Right renal cortex interstitium (tissue), 3 donors: ENCODE data around the gene SPECC1. TPM values are rescaled to one million over a fixed set of nuclear protein-coding genes. Genes with fewer than 3 reads are reported as not detected.

Source experiments
- DNase-seq, 3 donors: peaks; one replicate each; pipeline ENCODE4 v3.0.0-alpha.2; 2013; ENCODE audit warnings: low read depth in 3 of 3, low spot score in 2 of 3
- polyA plus RNA-seq, 3 donors: library from polyadenylated mRNA; unstranded; fragments of 120-200 nt; gene quantifications; one replicate each; pipeline ENCODE4 v1.2.1, GENCODE V29; 2013; ENCODE audit not compliant: insufficient read length in 3 of 3

Gene SPECC1
- polyA plus RNA-seq, 3 donors, result 12.1 to 14.6 (median 14.2) TPM

GRCh38 chr17:20120836-20121235, 111.7 kb downstream of the SPECC1 start:
- DNase-seq, result no peak

DNA sequence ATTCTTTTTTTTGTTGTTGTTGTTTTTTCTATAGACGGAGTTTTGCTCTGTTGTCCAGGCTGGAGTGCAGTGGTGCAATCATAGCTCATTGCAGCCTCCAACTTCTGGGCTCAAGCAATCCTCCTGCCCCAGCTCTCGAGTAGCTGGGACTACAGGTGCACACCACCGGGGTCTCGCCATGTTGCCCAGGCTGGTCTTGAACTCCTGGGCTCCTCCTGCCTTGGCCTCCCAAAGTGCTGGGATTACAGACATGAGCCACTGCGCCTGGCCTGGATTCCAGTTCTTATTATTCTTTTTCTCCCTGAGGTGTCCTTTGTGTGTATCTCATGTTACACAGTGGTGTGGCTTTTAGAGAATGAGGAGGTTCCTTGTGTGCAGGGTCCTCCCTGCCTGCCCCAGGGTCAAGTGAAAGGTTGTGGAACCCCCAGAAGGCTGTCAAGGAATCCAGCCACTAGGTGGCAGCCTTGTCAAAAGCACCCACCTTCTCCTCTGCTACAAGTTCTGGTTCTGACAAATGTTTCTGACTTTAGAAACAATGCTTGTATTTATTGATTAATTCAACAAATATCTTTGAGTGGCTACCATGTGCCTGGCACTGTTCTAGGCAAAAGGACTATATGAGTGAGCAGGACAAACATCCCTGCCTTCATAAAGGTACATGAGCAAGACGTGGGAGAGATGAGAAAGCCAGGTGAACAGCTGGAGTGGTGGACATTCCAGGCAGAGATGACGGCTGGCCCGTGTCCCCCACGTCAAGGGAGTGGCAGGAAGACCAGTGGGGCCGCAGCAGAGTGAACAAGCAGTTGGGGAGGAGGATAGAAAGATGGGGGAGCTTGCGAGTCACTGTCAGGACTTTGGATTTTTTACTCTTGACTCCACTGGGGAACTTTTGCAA, 112.4 kb downstream of the SPECC1 start:
- DNase-seq, result peak in 1 of 3 donors; percentile 31

GRCh38 chr17:20122254-20122879, 113.2 kb downstream of the SPECC1 start:
- no peak for DNase-seq

- DNase-seq, result no peak
Observed at GRCh38 chr17:20123209-20123608, 114.0 kb downstream of the SPECC1 start.

- no peak for DNase-seq
Observed at GRCh38 chr17:20125724-20126123, 116.6 kb downstream of the SPECC1 start.

DNA sequence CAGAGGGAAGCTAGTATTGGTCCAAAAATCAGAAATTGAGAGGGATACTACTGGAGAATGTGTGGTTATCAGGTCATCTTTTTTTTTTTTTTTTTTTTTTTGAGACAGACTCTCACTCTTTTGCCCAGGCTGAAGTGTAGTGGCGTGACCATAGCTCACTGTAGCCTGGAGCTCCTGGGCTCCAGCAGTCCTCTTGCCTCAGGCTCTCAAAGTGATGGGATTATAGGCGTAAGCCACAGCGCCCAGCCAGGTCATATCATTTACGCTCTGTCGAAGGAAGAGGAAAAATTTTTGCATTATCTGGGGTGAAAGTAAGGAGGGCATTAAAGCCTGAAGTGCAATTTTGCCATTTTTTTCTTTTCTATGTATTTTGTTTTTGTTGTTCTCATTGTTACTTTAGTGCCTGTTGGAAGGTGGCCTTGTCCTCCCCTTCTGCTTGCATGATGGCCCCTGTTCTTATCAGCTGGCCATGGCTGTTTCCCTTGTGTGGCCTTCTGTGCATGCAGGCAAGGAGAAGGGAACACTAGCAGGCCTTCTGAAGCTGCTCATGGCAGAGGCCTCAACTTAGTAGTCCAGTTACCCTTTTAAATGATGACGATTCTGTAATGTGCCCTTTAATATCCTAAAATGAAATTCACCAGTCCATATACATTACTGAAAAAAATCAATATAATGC, 118.3 kb downstream of the SPECC1 start:
- no peak for DNase-seq

DNA sequence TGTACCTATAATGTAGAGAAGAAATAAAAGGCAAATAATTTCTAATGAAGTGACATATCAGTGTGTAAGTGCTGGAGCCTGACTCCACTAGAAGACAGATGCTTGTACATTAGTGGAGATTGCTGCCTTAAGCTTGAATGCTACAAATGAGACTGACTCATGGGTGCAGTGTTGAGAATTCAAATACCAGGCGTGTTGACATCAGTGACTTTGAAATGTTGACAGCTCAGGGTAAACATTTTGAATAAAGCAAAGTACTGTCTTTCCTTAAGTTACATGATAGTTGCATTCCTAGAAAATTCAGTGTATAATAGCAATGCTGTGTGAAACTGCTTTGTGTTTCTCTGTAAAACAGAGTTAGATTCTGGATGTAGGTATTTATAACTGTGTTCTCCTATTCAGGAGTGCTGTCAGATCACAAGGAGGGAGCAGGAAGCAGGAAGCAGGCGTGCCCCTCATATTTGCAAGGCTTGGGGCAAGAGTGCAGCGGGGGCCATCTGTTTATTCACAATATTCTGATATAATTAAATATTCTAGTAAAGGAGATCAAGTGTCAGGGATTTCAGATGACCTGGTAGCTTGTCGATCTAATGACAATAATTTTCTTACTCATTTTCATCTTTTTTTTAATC, 119.0 kb downstream of the SPECC1 start:
- no peak for DNase-seq

- DNase-seq, result no peak
Observed at GRCh38 chr17:20133517-20133916, 124.4 kb downstream of the SPECC1 start.

GRCh38 chr17:20141198-20141972, 132.2 kb downstream of the SPECC1 start:
- no peak for DNase-seq

- DNase-seq, result no peak
Observed at GRCh38 chr17:20142268-20142667, 133.1 kb downstream of the SPECC1 start.

DNA sequence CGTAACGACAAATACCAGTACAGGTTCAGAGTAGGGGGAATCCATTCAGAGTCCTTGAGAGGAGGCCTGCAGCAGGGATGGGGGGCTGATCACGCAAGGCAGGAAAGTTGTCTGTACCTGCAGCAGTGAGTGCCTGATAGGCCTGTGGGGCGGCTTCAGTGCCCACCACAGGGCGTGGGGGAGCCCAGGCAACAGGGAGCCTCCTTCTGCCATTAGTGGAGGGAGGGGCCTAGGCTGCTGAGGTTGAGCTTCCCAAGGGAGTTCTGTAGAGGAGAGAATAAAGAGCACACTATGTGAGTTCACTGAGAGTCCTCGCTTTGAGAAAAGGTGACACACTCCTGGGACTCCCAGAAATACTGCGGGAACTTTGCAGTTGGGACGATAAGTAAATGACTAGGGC, 134.6 kb downstream of the SPECC1 start:
- no peak for DNase-seq

DNA sequence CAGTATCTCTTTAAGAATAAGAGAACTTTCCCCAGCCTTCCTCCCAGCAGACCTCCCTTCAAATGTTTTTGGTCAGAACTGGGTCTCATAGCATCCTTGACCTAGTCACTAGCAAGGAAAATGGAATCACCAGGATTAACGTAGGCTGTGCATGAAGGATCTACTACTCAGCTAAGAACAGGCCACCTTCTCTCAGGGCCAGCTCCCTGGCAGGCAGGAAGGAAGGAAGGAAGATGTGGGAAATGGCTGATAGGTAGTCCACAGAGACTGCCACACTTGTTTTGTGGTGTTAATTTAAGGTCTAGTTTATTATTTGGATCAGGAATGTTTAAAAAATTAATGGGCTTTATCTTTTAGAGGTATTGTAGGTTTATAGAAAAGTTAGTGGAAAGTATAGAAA, 136.4 kb downstream of the SPECC1 start:
- DNase-seq, result no peak

DNA sequence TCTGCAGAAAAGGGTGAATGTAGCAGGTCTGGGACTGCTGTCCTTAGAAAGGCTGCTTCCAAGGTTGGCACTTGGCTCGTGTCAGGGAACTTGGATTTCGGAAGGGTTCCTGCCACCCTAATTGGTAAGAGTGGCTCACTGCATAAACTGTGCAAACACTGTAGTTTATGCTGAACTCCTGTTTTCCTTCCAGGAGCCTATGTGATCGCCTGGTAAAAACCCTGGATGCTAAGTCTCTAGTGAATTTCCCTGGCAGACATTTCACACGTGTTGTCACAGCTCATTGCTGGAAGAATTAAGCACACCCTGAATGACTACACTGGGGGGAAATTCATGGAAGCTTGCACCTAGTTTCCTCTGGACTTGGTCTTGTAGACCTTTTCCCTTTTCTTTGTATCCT, 140.1 kb downstream of the SPECC1 start:
- DNase-seq, result no peak

DNA sequence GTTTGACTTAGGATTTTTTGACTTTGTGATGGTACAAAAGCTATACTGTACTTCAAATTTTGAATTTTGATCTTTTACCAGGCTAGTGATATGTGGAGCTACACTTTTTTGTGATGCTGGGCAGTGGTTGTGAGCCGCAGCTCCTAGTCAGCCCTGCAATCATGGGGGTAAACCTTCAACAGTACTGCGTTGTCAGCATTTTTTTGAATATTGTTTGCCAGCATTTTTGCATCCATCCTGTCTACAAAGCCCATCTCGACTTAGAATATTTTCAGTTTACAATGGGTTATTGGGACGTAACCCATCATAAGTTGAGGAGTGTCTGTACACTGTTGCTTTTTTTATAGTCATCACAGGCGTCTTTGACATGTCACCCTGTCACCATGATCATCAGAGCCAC, 142.0 kb downstream of the SPECC1 start:
- no peak for DNase-seq

DNA sequence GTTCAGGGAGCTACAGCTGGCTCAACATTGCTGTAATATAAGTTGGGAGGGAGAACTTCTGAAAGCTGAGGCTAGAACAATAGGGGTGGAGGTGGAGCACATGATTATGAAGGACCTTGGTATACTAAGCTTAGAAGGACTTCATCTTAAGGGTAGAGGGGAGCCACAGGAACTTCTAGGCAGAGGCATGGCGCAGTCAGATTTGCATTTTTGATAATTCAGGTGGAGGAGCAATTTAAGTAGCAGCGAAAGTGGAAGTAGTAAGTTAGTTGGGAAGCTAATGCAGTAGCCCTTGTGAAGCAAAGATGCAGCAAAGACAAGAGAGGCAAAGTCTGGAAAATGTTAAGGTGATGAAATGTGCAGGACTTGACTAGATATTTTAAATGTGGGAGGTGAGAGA, 144.1 kb downstream of the SPECC1 start:
- DNase-seq, result no peak

- no peak for DNase-seq
Observed at GRCh38 chr17:20154286-20155000, 145.3 kb downstream of the SPECC1 start.

GRCh38 chr17:20155258-20156195, 146.4 kb downstream of the SPECC1 start:
- DNase-seq, result peak; percentile 83 to 89 (median 85)

DNA sequence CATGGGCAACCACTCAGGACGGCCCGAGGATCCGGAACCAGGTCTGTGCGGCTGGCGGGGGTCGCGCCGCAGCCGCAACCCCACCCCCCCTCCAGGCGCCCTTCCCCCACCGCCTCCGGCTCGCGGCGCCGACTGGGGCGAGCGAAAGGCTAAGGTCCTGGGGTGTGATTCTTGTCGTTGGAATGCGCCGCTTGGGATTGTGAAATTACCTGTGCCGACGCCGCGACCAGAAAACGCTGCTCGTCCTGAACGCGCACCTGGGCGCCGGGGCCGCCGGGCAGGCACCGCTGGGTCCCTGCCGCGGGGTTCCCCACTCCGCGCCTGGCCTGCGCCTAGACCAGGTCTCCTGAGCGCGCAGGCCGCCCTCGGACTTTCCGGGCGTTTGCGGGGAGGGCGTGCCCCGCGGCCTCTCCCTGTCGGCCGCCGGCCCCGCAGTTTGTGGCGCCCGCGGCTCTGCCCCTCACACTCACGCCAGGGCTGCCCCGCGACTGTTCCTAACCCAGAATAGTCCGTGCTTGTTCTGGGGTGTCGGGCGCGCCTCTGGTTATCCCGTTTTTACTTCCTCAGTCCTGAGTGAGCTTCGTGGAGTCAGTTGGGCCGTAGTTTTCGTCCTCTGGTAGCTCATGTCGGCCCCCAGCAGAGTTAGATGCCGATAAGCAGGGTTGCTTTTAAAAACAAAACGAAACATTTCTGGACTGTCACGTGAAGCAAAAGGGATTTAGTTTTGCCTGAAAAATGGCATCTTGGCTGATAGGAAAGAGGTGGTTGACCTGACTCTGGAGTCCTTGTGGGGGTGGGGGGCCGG, 147.2 kb downstream of the SPECC1 start:
- DNase-seq, result peak in 1 of 3 donors; percentile 23
